Measurements from ENCODE around the gene ZNF862.

ZNF862 gene

DNA sequence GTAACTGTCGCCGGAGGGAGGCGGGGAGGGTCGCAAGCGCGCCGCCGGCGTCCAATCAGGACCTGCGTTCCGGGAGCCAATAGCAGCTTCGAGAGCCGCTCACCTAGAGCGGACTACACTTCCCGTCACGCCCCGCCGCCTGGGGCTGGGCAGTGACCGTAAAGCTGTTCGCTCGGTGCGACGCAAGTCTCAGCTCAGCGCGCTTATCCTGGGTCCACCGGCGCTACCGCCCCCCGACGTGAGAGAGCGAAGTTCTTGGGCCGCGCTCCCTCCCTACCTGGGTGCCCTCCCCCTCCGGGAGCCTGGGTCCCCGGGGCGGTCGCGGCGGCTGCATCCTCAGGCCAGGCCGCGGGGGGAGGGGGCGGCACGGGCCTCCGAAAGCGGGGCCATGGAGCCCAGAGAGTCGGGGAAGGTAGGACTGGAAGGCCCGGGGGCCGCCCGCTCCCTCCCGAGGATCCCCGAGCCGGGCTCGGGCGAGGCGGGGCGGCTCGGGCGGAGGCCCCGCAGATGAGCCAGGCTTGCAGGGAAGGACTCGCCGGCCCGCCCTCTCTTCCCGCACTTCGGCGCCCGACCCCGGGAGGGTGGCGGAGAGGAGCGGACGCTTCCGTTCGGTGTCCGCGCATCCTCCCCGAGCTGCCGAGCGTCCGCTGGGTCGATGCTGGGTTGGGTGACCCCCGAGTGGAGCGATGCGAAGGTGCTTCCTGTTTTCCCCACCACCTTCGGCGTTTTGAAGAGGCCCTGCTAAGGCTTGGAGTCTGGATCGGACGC is at the start of gene ZNF862:
Gene ZNF862 (plus strand): TSS at position 152 of the 768 bp plus-strand sequence. CDS start 237 bp downstream, at position 389.
- peak; percentile 87 for DNase-seq

DNA sequence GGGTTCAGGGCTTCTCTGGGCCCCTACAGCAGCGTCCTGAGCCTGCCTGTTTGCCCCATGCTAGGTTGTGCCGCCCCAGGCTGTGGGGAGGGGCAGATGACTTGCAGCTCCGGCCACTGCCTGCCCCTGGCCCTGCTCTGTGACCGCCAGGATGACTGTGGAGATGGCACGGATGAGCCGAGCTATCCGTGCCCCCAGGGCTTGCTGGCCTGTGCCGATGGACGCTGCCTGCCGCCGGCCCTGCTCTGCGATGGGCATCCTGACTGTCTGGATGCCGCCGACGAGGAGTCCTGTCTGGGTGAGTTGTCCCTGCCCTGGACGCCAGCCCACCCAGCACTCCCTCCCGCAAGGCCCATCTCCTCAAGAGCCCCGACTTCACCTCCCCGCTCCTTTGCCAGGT is 49.1 kb upstream of the ZNF862 start:
- DNase-seq, result no peak

DNA sequence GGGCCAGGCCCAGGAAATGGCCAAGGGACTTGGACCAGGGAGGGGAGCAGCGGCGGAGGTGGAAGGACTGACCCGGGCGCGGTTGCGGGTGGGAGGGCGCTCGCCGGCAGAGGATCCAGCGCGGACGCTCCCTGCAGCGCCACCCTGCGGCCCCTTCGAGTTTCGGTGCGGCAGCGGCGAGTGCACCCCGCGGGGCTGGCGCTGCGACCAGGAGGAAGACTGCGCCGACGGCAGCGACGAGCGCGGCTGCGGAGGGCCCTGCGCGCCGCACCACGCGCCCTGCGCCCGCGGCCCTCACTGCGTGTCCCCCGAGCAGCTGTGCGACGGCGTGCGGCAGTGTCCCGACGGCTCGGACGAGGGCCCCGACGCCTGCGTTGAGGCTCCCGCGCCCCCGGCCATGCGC is 48.0 kb upstream of the ZNF862 start:
- DNase-seq, result no peak

DNA sequence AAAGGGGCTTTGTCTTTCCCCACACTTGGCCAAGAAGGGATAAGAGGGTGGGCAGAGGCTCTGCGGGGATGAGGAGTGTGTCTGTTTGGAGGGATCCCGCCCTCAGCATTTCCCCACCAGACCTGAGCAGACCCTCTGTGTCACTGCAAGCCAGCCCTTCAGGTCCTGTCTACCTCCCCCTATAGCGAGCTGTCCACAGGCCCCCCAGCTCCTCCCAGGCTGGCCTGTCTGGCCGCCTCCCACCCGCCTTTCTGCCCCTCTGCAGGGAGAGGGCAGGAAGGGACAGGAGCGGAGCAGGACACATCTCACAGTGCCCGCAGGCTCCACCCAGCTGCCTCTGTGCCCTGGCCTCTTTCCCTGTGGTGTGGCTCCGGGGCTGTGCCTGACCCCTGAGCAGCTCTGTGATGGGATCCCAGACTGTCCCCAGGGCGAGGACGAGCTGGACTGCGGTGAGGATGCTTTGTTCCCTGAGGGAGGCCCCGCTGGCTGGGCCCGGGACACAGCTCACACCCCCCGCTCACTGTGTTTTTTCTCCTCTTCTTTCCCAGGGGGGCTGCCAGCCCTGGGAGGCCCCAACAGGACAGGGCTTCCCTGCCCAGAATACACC is 47.3 kb upstream of the ZNF862 start:
- DNase-seq, result no peak

DNA sequence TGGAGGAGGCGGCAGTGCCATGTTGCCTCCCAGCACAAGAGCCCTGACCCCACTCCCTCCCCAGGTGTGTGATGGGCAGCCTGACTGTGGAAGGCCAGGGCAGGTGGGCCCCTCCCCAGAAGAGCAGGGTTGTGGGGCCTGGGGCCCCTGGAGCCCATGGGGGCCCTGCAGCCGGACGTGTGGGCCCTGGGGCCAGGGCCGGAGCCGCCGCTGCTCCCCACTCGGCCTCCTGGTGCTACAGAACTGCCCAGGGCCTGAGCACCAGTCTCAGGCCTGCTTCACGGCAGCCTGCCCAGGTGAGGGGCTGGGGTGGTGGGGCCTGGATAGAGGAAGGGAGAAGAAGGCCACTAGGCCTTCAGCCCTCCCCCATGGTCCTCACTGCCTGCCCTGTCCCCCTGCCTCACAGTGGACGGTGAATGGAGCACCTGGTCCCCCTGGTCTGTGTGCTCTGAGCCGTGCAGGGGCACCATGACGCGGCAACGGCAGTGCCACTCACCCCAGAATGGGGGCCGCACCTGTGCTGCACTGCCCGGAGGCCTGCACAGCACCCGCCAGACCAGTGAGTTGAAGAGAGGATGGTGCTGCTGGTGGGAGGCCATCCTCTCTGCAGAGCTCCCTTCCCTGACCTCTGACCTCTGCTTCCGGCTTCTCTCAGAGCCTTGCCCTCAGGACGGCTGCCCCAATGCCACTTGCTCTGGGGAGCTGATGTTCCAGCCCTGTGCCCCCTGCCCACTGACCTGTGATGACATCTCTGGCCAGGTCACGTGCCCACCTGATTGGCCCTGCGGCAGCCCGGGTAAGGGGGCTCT is 46.6 kb upstream of the ZNF862 start:
- DNase-seq, result no peak

DNA sequence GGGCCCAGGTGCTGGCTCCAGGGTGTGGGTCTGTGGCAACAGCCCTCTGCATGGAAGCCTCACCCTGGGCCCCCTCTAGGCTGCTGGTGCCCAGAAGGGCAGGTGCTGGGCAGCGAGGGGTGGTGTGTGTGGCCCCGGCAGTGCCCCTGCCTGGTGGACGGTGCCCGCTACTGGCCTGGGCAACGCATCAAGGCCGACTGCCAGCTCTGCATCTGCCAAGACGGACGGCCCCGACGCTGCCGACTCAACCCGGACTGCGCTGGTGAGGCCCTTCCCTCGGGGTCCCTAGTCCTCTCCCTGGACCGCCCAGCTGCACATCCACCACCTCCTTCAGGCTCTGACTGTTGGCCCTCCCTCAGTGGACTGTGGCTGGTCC is 46.0 kb upstream of the ZNF862 start:
- DNase-seq, result no peak

DNA sequence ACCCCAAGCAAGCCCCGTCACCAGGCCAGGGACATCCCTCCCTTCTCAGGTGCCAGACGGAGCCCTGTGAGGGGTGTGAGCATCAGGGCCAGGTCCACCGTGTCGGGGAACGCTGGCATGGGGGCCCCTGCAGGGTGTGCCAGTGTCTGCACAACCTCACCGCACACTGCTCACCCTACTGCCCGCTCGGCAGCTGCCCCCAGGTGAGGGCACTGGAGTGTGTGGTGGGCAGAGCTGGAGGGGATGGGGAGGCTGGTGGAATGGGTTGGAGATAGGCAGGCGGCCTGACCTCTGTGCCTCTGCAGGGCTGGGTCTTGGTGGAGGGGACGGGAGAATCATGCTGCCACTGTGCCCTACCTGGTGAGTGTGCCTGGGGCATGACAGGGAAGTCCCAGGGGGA is 44.9 kb upstream of the ZNF862 start:
- DNase-seq, result no peak

DNA sequence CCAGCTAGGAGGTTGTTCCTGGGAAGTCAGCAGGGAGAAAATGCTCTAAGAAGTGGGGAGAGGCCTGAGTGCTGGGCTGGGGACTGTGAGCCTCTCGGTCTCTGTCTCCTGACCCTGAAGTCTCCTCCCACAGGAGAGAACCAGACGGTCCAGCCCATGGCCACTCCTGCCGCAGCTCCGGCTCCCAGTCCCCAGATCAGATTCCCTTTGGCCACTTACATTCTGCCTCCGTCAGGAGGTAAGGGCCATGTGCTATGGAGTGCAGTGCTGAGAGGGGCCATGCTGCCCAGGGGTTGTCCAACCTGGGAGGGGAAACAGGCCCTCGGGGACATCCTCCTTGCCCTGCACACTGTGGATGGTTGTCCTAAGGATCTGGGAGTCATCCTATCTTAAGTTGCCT is 43.5 kb upstream of the ZNF862 start:
- DNase-seq, result no peak

DNA sequence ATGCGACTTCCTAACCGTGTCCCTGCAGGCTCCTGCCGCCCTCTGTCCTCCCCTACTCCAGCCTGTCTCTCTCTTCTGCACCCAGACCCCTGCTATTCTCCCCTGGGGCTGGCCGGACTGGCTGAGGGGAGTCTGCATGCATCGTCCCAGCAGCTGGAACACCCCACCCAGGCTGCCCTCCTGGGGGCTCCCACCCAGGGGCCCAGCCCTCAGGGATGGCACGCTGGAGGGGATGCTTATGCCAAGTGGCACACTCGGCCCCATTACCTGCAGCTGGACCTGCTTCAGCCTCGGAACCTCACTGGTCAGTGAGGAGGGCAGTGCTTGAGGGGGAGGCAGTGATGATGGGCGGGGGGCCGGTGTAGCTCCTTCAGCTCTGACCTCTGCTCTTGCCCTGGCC is 43.0 kb upstream of the ZNF862 start:
- DNase-seq, result no peak

DNA sequence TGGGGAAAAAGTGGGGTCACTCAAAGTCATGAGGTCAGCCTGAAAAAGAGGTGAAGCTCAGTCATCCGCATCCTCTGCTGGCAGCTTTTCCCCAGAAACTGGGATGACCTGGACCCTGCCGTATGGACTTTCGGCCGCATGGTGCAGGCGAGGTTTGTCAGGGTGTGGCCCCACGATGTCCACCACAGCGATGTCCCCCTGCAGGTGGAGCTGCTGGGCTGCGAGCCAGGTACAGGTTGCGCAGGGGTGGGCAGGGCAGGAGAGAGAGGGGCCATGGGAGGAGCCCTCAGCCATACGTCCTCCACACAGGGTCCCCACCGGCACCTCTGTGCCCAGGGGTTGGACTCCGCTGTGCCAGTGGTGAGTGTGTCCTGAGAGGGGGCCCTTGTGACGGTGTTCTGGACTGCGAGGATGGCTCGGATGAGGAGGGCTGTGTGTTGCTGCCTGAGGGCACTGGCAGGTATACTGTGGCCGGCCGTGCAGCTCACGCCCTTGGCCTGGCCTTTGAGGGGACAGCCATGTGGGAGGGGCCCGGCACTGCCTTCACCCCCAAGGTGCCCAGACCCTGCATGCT is 41.8 kb upstream of the ZNF862 start:
- DNase-seq, result no peak

DNA sequence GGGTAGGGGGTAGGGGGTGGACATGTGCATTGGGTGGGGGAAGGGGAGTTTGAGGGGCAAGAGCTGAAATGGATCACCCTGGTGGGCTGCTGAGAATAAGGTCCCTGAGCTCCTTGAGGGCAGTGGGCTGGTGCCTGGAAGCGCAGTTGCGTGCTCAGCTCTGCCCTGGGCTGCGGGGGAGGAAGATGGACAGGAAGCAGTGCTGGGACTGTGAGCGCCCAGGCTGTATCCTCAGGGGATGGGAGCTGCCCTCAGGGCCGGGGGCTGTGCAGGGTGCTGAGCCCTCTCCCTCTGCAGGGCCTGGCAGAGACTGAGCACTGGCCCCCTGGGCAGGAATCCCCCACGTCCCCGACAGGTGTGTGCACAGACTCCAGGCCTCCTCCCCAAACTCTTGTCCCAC is 40.4 kb upstream of the ZNF862 start:
- no peak for DNase-seq

DNA sequence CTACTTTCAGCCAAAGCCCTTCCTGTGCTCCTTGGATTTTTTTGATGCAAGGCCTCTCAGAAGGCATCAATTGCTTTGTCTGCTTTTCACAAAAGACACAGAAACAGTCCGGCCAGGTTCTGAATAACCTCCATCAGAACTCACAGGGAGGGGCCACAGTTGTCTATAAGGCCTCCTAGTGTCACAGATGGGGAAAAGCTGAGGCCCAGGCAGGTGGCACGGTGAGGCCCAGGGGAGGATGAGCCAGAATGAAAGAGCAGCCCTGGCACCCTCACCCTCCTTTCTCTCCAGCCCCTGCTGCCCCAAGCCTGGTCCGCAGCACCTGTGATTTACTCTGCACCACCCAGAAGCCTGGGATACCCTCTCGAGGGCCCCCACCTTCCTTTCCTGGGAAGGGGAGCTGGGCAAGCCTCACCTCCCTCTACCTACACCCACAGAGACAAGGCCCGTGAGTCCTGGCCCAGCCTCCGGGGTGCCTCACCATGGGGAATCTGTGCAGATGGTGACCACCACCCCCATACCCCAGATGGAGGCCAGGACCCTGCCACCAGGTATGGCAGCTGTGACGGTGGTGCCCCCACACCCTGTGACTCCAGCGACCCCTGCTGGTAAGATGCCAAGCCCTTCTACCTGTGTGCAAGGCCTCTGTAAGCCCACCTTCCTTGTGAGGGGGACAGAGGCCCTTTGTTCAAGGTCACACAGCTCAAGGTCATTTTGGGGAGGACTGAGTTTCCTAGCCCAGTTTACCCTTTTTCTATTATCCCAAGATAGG is 38.6 kb upstream of the ZNF862 start:
- DNase-seq, result no peak

DNA sequence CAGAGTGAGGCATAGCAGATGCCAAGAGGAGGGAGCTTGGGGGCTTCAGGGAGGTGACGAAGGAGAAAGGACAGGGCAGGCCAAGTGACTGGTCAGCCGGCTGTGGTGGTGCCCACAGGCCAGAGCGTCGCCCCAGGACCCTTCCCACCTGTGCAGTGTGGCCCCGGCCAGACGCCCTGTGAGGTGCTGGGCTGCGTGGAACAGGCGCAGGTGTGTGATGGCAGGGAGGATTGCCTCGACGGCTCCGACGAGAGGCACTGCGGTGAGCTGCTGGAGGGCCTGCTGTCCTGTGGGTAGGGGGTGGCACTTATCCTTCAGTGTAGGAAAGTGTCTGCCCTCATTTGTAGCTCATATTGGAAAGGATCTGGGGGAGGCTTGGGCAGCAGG is 38.0 kb upstream of the ZNF862 start:
- no peak for DNase-seq

DNA sequence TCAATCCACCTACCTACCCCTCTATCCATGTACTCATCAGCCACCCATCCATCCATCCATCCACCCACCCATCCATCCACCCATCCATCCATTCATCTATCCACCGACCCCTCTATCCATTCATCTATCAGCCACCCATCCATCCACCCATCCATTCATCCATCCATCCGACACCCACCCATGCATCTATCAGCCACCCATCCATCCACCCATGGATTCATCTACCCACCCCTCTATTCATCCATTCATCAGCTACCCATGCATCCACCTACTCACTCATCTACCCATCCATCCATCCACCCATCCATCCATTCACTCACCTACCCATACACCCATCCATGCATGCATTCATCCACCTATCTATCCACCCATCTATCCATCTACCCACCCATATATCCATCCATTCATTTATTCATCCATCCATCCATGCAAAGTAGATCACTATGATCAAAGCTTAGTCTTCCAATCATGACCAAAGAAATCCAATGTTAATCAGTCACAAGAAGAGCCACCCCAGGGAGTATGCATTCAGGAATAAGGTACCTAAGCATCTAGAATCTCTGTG is 37.1 kb upstream of the ZNF862 start:
- DNase-seq, result no peak

DNA sequence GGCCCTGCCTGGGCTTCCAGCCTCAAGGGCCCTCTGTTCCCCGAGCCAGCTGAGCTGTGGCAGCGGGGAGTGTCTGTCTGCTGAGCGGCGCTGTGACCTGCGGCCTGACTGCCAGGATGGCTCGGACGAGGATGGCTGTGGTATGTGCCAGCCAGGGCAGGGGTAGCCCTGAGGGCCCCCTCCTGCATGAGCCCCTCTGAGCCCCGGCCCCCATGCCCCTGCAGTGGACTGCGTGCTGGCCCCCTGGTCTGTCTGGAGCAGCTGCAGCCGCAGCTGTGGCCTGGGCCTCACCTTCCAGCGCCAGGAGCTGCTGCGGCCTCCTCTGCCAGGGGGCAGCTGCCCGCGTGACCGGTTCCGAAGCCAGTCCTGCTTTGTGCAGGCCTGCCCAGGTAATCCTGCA is 36.4 kb upstream of the ZNF862 start:
- no peak for DNase-seq

DNA sequence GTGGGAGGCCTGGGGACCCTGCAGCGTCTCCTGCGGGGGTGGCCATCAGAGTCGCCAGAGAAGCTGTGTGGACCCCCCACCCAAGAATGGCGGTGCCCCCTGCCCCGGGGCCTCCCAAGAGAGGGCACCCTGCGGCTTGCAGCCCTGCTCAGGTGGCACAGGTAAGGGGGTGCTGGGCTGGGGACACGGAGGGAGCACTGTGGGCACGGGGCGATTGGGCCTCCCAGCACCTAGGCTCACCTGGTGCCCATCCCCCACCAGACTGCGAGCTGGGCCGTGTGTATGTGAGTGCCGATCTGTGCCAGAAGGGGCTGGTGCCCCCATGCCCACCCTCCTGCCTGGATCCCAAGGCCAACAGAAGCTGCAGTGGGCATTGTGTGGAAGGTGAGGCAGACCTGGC is 35.2 kb upstream of the ZNF862 start:
- DNase-seq, result no peak

DNA sequence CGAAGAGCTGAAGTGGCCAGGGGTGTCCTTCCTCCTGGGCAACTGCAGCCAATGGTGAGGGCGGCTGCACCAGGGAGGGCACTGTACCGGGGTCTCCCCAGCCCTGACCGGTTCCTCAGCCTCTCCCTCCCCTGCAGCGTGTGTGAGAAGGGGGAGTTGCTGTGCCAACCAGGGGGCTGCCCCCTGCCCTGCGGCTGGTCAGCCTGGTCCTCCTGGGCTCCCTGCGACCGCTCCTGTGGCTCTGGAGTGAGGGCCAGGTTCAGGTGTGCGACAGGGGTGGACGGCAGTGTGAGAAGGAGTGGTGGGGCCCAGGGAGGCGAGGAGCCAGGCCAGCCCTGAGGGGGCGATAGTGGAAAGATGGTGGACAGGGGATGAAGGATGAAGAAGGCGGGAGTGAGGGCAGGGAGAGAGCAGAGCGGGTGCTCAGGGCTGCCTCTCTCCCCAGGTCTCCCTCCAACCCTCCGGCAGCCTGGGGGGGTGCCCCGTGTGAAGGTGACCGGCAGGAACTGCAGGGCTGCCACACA is 34.6 kb upstream of the ZNF862 start:
- DNase-seq, result no peak

DNA sequence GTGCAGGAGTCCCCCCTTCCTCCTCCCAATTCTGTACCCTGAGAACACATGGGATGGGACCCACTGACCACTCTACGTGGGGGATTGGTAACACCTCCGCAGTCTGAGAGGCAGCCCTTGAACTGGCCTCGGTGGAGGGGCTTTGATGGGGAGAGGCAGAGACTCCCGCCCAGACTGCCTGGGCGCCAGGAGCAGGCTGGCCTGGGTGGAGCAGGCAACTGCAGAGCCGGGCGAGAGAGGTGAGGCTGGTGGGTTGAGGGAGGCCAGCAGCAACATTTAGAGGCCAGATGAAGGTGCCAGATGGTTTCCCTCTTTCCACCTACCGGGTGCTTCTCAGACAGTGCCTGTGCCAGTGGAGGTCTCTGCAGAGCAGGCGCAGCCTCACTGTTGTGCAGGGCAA is 34.1 kb upstream of the ZNF862 start:
- no peak for DNase-seq

DNA sequence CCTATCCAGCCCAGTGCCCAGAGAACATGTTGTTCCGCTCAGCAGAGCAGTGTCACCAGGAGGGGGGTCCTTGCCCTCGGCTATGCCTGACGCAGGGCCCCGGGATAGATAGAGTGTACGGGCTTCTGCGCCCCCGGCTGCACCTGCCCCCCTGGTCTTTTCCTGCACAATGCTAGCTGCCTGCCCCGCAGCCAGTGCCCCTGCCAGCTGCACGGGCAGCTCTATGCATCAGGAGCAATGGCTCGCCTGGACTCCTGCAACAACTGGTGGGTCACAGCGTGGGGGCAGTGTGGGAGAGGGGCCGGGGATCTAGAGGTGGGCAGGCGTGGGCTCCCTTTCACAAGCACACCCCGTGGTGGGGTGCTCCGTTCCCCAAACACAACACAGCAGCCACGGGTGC is 31.4 kb upstream of the ZNF862 start:
- no peak for DNase-seq

DNA sequence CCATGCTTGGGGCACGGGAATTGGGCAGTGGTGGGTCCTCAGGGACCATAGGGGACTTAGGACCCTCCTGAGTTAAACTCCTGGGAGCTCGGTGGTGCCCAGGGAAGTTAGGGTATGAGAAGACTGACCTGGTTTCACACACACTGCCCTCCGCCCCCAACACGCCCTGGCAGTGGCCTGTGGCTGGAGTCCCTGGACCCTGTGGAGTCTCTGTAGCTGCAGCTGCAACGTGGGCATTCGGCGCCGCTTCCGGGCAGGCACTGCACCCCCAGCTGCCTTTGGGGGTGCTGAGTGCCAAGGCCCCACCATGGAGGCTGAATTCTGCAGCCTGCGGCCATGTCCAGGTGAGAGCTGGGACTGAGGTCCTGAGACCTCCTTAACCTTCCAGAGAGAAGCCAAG is 29.9 kb upstream of the ZNF862 start:
- no peak for DNase-seq

DNA sequence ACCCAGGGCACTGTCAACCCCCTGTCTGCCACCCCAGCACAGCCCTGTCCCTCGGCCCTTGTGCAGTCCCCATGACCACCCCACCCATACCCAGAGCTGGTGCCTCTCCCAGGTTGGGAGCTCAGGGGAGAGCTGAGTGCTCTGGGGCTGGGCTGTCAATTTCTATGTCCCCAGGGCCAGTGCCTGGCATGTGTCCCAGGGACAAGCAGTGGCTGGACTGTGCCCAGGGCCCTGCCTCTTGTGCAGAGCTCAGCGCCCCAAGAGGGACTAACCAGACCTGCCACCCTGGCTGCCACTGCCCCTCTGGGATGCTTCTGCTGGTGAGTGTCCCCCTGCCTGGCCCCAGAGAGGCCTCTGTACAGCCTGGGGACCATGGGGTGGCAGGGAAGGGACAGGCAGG is 29.0 kb upstream of the ZNF862 start:
- DNase-seq, result no peak

DNA sequence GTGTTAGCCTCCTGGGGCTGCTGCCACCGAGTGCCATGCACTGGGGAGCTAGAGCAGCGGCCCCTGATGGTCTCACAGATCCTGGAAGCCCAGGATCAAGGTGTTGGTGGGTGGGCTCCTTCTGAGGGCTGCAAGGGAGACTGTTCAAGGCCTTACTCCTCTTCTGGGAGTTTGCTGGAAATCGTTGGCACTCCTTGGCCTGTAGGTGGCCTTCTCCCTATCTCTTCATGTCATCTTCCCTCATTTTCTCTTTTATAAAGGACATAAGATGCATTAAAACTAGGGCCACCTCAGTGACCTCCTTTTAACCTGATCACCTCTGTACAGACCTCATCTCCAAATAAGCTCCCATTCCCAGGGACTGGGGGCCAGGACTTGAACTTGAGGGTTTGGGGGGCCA is 27.0 kb upstream of the ZNF862 start:
- no peak for DNase-seq

All from NCI-H1417 treated with DMSO at 0.1 percent for 48 hours (cell line).